Endodermal cell (in vitro differentiated cells): ENCODE results near the gene DCXR. TPM values are rescaled to one million over a fixed set of nuclear protein-coding genes. Genes with fewer than 3 reads are reported as not detected.

Experiments used
- DNase-seq: peaks from one replicate; pipeline ENCODE4 v3.0.0-alpha.2; 2017
- H3K27ac ChIP-seq: 2 replicates; pipeline ENCODE4 v1.5.1; 2013; ENCODE audit warnings: mild to moderate bottlenecking, low read depth, low read length, moderate library complexity
- H3K27me3 ChIP-seq: 2 replicates; pipeline ENCODE4 v1.6.1; 2013; ENCODE audit warnings: mild to moderate bottlenecking, low read length, moderate library complexity; ENCODE audit not compliant: insufficient read depth, control insufficient read depth, poor library complexity, severe bottlenecking
- H3K36me3 ChIP-seq: 2 replicates; pipeline ENCODE4 v1.7.0; 2013; ENCODE audit warnings: mild to moderate bottlenecking, low read length, moderate library complexity; ENCODE audit not compliant: control insufficient read depth, insufficient read depth
- H3K4me1 ChIP-seq: one replicate; pipeline ENCODE4 v1.7.0; 2013; ENCODE audit warnings: low read length; ENCODE audit not compliant: control insufficient read depth, insufficient read depth
- H3K4me3 ChIP-seq: 2 replicates; pipeline ENCODE4 v1.5.1; 2013; ENCODE audit warnings: mild to moderate bottlenecking, low read length, moderate library complexity
- H3K9ac ChIP-seq: 2 replicates; pipeline ENCODE4 v1.6.1; 2013; ENCODE audit warnings: mild to moderate bottlenecking, low read length, moderate library complexity; ENCODE audit not compliant: poor library complexity, severe bottlenecking; ENCODE audit errors: extremely low read depth
- H3K9me3 ChIP-seq: 2 replicates; pipeline ENCODE4 v1.6.1; 2013; ENCODE audit warnings: mild to moderate bottlenecking, low read length, moderate library complexity; ENCODE audit not compliant: control insufficient read depth
- H3K27ac Mint-ChIP-seq: 2 replicates; pipeline ENCODE4 v1.8.0; 2020; ENCODE audit warnings: mixed read lengths
- H3K27me3 Mint-ChIP-seq: 2 replicates; pipeline ENCODE4 v1.8.0; 2021; ENCODE audit warnings: mild to moderate bottlenecking, mixed read lengths; ENCODE audit not compliant: insufficient read depth
- H3K36me3 Mint-ChIP-seq: 2 replicates; pipeline ENCODE4 v1.8.0; 2020; ENCODE audit warnings: low read depth, mixed read lengths
- H3K4me1 Mint-ChIP-seq: 2 replicates; pipeline ENCODE4 v1.8.0; 2020; ENCODE audit warnings: mixed read lengths
- H3K4me3 Mint-ChIP-seq: 2 replicates; pipeline ENCODE4 v1.8.0; 2020; ENCODE audit warnings: mild to moderate bottlenecking, moderate library complexity, mixed read lengths
- H3K9me3 Mint-ChIP-seq: 2 replicates; pipeline ENCODE4 v1.8.0; 2020; ENCODE audit warnings: mild to moderate bottlenecking, mixed read lengths
- CTCF ChIP-seq: fragments of 200-600 bp; sonication (generic); conservative IDR thresholded peaks from 2 replicates; pipeline ENCODE4 v1.5.0; 2021; ENCODE audit warnings: antibody characterized with exemption, mild to moderate bottlenecking
- WGBS, 2 experiments: methylation state at CpG; one replicate each; pipeline versions ENCODE4 v1.1.5 to v1.1.7; 2013; ENCODE audit warnings: missing lambda C conversion rate in 2 of 2, mixed read lengths in 1 of 2; ENCODE audit not compliant: insufficient coverage in 1 of 2, insufficient read length in 1 of 2; 5-methylcytosine and 5-hydroxymethylcytosine counted together
- total RNA-seq, 2 donors: library from RNA; stranded (reverse); fragmentation: NEBNext Ultra II Directional in 1 of 2; extraction: Animal tissue kit (Norgen Biotek cat#: 25700) in 1 of 2; gene quantifications; 2 replicates in 1 of 2; 3 replicates in 1 of 2; pipeline ENCODE4 v1.2.1, GENCODE V29; 2021

Gene DCXR
- total RNA-seq, 2 donors from 2014 or later = 73.8 to 83.6 TPM

GRCh38 chr17:82065193-82065637, 27.7 kb upstream of the DCXR start:
- 2 to 11% methylated on average over 7 to 47 of the region's 47 CpGs for WGBS, 2 experiments
- Mint-ChIP-seq H3K9me3 (no peaks in the 10 kb centered on the region), H3K27ac (no peak overlapping the region), H3K4me1 (peaks cover 5% of the 10 kb centered on the region), H3K27me3 (peaks cover 7% of the 10 kb centered on the region), H3K36me3 (peaks cover 4% of the 10 kb centered on the region), H3K4me3 (peak overlapping the region; percentile 68)
- Histone ChIP-seq H3K27ac (no peak overlapping the region), H3K4me1 (peaks cover 4% of the 10 kb centered on the region), H3K36me3 (peaks cover 14% of the 10 kb centered on the region), H3K9me3 (no peaks in the 10 kb centered on the region), H3K4me3 (peak overlapping the region; percentile 82), H3K27me3 (peaks cover 3% of the 10 kb centered on the region), H3K9ac (peak overlapping the region; percentile 74)
- no peak for TF ChIP-seq CTCF
- DNase-seq = no peak

- peaks cover 5% of the 10 kb centered on the region for H3K4me1 Mint-ChIP-seq
- Histone ChIP-seq H3K4me1 (peaks cover 4% of the 10 kb centered on the region), H3K27me3 (no peaks in the 10 kb centered on the region), H3K27ac (no peak overlapping the region), H3K36me3 (peaks cover 14% of the 10 kb centered on the region), H3K4me3 (peak overlapping the region; percentile 82), H3K9ac (peak overlapping the region; percentile 74), H3K9me3 (no peaks in the 10 kb centered on the region)
- no peaks in the 10 kb centered on the region for H3K9me3 Mint-ChIP-seq
- H3K4me3 Mint-ChIP-seq = peak overlapping the region; percentile 68
- WGBS, 2 experiments = 64 to 74% methylated on average over 28 to 36 of the region's 36 CpGs
- TF ChIP-seq CTCF = no peak
- DNase-seq = no peak
- H3K27me3 Mint-ChIP-seq = peaks cover 1% of the 10 kb centered on the region
- no peak overlapping the region for H3K27ac Mint-ChIP-seq
- H3K36me3 Mint-ChIP-seq = peaks cover 5% of the 10 kb centered on the region
Measured at GRCh38 chr17:82064433-82065192, 27.1 kb upstream of the DCXR start.

- Histone ChIP-seq H3K9me3 (no peaks in the 10 kb centered on the region), H3K4me3 (peak overlapping the region; percentile 82), H3K27me3 (no peaks in the 10 kb centered on the region), H3K4me1 (peaks cover 4% of the 10 kb centered on the region), H3K27ac (no peak overlapping the region), H3K36me3 (peaks cover 14% of the 10 kb centered on the region), H3K9ac (no peak overlapping the region)
- H3K27me3 Mint-ChIP-seq = no peaks in the 10 kb centered on the region
- peaks cover 5% of the 10 kb centered on the region for H3K4me1 Mint-ChIP-seq
- DNase-seq = no peak
- 93% methylated on average over 13 to 20 of the region's 20 CpGs for WGBS, 2 experiments
- H3K36me3 Mint-ChIP-seq = peaks cover 5% of the 10 kb centered on the region
- no peaks in the 10 kb centered on the region for H3K9me3 Mint-ChIP-seq
- H3K27ac Mint-ChIP-seq = no peak overlapping the region
- TF ChIP-seq CTCF = no peak
- peak overlapping the region; percentile 68 for H3K4me3 Mint-ChIP-seq
Measured at GRCh38 chr17:82063424-82064415, 26.2 kb upstream of the DCXR start.
